HG03175 (cell line): ENCODE measurements around the gene MGST2.
"Not testable (repeated sequence)": the region's sequence is repeated elsewhere in the genome, so short reads cannot be mapped to it uniquely, and the experiment has no call there.

Source experiments
- ATAC-seq: cut with Tn5 transposase; IDR thresholded peaks from one replicate; pipeline ENCODE4 v1.9.1; 2021; ENCODE audit warnings: mild to moderate bottlenecking, moderate library complexity; ENCODE audit not compliant: unreplicated experiment

The MGST2 gene

GRCh38 chr4:139698167-139698925 lies 32.7 kb downstream of the MGST2 start:
- ATAC-seq: not testable (repeated sequence)

GRCh38 chr4:139700568-139700967 lies 34.9 kb downstream of the MGST2 start:
- ATAC-seq: no peak

GRCh38 chr4:139704915-139705485 lies 39.4 kb downstream of the MGST2 start:
- ATAC-seq: no peak

- ATAC-seq: no peak
Observed at GRCh38 chr4:139709660-139710059, 44.0 kb downstream of the MGST2 start.

- ATAC-seq: no peak
Observed at GRCh38 chr4:139710073-139710472, 44.5 kb downstream of the MGST2 start.

- ATAC-seq: no peak
Observed at GRCh38 chr4:139711461-139711860, 45.8 kb downstream of the MGST2 start.

- ATAC-seq: no peak
Observed at GRCh38 chr4:139712882-139713281, 47.3 kb downstream of the MGST2 start.

- ATAC-seq: no peak
Observed at GRCh38 chr4:139715746-139716391, 50.2 kb downstream of the MGST2 start.

GRCh38 chr4:139718358-139718757 lies 52.7 kb downstream of the MGST2 start:
- ATAC-seq: no peak

GRCh38 chr4:139718833-139719232 lies 53.2 kb downstream of the MGST2 start:
- ATAC-seq: no peak

GRCh38 chr4:139719381-139720101 lies 53.9 kb downstream of the MGST2 start:
- no peak for ATAC-seq

- no peak for ATAC-seq
Observed at GRCh38 chr4:139720806-139721205, 55.2 kb downstream of the MGST2 start.

GRCh38 chr4:139721789-139722188 lies 56.2 kb downstream of the MGST2 start:
- no peak for ATAC-seq

GRCh38 chr4:139725236-139725635 lies 59.6 kb downstream of the MGST2 start:
- ATAC-seq: no peak

GRCh38 chr4:139726615-139727014 lies 61.0 kb downstream of the MGST2 start:
- no peak for ATAC-seq

GRCh38 chr4:139728146-139728545 lies 62.5 kb downstream of the MGST2 start:
- ATAC-seq: no peak

- ATAC-seq: no peak
Observed at GRCh38 chr4:139728840-139729239, 63.2 kb downstream of the MGST2 start.

GRCh38 chr4:139732991-139733570 lies 67.5 kb downstream of the MGST2 start:
- ATAC-seq: no peak

- no peak for ATAC-seq
Observed at GRCh38 chr4:139734201-139734874, 68.7 kb downstream of the MGST2 start.

- ATAC-seq: peak; percentile 74
Observed at GRCh38 chr4:139734875-139735380, 69.3 kb downstream of the MGST2 start.
